Measurements from ENCODE around the gene MMP20.
"Not testable (repeated sequence)": the region's sequence is repeated elsewhere in the genome, so short reads cannot be mapped to it uniquely, and the experiment has no call there.

MMP20 gene

DNA sequence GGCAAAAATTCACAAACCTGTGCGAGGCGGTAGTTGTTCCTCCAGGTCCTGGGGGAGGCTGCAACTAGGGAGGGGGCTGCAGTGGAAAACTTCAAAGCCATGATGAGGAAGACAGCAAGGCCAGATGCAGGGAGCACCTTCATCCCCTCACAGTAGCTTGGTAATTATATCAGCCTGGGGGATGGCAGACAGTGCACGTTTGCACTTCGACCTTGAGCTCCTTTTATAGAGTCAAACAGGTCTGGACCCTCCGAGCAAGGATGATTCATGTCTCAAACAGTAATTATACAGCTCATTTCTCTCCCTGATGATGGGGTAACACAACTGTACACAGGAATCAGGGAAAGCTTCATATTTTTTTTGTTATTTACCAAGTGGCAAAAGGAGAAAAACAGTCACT, at the start of gene MMP20:
TSS of gene MMP20 (minus strand) at position 156 of the 400 bp plus-strand sequence. CDS start at position 143, 13 bp downstream.
- DNase-seq, result no peak

DNA sequence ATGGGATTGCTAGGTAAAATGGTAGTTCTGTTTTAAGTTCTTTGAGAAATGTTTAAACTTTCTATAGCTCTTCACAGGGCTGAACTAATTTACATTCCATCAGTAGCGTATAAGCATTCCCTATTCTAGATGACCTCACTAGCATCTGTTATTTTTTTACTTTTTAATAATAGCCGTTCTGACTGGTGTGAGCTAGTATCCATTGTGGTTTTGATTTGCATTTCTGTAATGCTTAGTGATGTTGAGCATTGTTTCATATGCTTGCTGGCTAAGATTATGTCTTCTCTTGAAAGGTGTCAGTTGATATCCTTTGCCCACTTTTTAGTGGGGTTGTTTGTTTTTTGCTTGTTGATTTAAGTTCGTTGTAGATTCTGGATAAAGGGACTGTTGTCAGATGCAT, 44.5 kb upstream of the MMP20 start:
- DNase-seq, result no peak

DNA sequence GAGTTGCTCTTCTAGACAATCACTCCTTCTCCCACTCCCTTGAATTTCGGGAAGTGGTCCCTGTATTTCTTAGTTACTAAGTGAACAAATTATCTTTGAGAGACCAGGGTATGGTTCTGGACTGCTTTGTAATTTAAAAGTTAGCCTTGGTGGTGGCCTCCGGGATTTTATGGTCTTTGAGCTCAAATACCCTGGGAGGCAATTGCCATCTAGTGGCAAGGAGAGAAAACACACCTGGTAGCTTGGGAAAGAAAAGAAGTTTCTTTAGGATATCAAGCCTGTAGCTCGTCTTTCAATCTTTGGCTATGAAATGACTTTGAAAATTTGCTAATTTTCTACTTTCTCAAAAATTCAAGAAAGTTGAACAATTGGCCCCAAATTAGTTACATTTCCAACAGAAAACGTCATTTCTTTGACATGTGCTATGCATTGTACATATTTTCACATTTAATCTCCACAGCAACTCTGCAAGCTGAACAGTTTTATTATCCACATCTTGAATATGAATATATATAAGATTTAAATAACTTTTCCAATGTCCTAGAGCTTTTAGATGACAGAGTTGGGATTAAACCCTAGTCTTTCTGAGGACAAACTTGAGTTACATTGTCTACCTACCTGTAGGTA, 41.3 kb upstream of the MMP20 start:
- DNase-seq, result no peak

GRCh38 chr11:102664001-102664752, 39.0 kb upstream of the MMP20 start:
- no peak for DNase-seq

DNA sequence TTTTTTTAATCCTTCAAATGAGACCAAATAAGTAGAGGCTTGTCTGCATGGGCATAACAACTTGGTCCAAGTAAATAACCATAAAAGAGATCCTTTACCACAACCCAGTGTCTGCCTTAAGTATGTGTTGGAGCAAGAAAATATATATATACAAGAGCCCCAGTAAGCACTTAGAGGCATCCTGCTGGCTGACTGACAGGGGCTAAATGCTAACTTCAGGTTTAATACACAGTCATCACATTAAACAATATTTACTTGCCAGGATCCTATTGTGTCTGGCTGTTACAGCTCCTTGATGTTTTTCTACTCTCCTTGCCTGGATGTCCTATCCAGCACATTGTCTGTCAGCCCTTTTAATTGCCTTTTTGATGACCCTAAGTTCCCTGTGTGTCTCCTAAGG, 37.5 kb upstream of the MMP20 start:
- no peak for DNase-seq

- DNase-seq, result no peak
Observed at GRCh38 chr11:102661040-102661439, 35.9 kb upstream of the MMP20 start.

- no peak for DNase-seq
Observed at GRCh38 chr11:102656528-102656927, 31.4 kb upstream of the MMP20 start.

- no peak for DNase-seq
Observed at GRCh38 chr11:102655547-102655946, 30.4 kb upstream of the MMP20 start.

- no peak for DNase-seq
Observed at GRCh38 chr11:102654761-102655160, 29.6 kb upstream of the MMP20 start.

DNA sequence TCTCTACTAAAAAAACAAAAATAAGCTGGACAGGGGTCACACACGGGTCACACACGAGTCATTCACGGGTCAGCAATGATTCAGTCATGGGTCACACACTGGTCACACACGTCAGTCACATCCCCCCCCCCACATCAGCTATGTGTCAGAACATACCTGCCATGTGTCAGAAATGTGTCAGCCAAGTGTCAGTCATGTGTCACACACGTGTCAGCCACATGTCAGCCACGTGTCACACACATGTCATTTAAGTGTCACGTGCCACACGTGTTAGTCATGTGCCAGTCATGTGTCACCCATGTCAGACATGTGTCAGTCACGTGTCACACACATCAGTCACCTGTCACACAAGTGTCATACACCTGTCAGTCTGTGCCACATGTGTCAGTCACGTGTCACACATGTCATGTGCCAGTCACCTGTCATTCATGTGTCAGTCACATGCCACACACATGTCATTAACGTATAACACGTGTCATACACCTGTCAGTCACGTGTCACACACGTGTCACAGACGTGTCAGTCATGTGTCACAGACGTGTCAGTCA, 28.7 kb upstream of the MMP20 start:
- no peak for DNase-seq

DNA sequence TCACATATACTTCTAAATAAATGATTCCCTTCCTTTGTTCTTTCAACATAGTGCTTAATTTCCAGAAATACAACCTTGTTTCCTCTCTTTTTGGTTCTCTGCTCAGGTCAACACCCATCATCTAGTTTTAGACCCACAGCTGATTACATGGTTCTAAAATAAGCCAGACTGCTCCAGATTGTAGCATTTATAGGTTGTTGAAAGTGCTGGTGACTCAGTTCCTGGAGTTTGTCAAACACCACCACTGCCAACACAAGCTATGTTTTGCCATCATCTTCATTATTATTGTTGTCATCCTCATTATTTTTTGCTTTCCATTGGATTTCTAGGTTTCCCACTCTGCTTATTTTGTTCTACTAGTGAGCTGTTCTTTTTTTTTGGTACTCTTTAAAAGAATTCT, 22.3 kb upstream of the MMP20 start:
- DNase-seq, result no peak

DNA sequence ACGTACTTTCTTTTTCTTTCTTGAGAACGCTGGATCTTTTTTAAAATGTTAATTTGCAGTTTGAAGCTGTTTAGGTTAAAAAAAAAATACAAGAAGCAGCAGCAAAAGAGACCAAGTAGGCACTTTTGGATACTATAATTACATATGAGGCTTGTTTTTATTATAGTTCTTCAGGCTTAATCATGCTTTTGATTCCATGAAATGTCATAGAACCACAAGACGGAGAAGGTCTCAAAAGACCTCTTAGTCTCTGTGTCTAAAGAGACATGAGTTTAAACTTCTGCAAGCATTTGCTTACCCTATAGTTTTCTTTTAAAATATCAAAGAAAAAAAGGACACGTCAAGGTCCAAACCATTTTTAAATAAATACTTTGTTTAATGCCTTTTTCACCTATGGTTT, 18.8 kb upstream of the MMP20 start:
- DNase-seq, result no peak

- no peak for DNase-seq
Observed at GRCh38 chr11:102640946-102641345, 15.8 kb upstream of the MMP20 start.

DNA sequence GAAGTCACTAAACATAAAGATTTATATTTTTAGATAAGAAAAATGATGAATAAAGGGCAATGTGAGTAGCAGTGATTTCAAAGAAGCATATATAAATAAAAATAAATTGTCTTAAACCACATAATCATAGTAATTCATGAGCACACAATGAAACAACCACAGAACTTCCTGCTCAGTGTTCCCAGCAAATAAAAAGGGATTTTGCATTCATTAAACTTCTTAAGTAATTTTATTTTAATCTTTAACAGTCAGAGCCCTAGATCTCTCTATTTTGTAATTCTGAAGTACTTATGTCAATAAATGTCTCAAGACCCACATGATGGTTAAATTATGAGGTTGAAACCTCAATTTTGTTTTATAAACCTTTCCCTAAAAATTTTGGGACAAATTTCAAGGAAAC, 14.5 kb upstream of the MMP20 start:
- no peak for DNase-seq

GRCh38 chr11:102637731-102638130, 12.6 kb upstream of the MMP20 start:
- no peak for DNase-seq

GRCh38 chr11:102633385-102634026, 8.4 kb upstream of the MMP20 start:
- no peak for DNase-seq

- no peak for DNase-seq
Observed at GRCh38 chr11:102632026-102632425, 6.9 kb upstream of the MMP20 start.

- no peak for DNase-seq
Observed at GRCh38 chr11:102630598-102631448, 5.7 kb upstream of the MMP20 start.

GRCh38 chr11:102629908-102630307, 4.8 kb upstream of the MMP20 start:
- not testable (repeated sequence) for DNase-seq

- DNase-seq, result no peak
Observed at GRCh38 chr11:102626676-102627075, 1.5 kb upstream of the MMP20 start.

GRCh38 chr11:102623998-102624397, 1.1 kb downstream of the MMP20 start:
- no peak for DNase-seq

- no peak for DNase-seq
Observed at GRCh38 chr11:102623128-102623527, 2.0 kb downstream of the MMP20 start.

GRCh38 chr11:102622258-102622657, 2.9 kb downstream of the MMP20 start:
- no peak for DNase-seq
